Measurements from ENCODE around the gene ECHDC3.

The ECHDC3 gene

GRCh38 chr10:11750420-11750819 lies 8.2 kb downstream of the ECHDC3 start:
- WGBS, 2 experiments (ENCODE audit: insufficient coverage in 2 of 2): no CpG with 5 or more reads among the region's 2 CpGs
- Histone ChIP-seq H3K4me1 (ENCODE audit: control insufficient read depth, insufficient read depth, low read length, poor library complexity, severe bottlenecking) (no peaks in the 10 kb centered on the region), H3K27ac (ENCODE audit: low read depth, low read length, severe bottlenecking) (no peak overlapping the region), H3K36me3 (ENCODE audit: control insufficient read depth, insufficient read depth, low read length) (no peaks in the 10 kb centered on the region), H3K9me3 (ENCODE audit: control insufficient read depth, low read length) (no peaks in the 10 kb centered on the region), H3K4me3 (ENCODE audit: extremely low read depth, insufficient read depth, low read length, poor library complexity, severe bottlenecking) (no peak overlapping the region)

GRCh38 chr10:11754173-11754572 lies 12.0 kb downstream of the ECHDC3 start:
- H3K27ac ChIP-seq (ENCODE audit: low read depth, low read length, severe bottlenecking): no peak overlapping the region
- H3K9me3 ChIP-seq (ENCODE audit: control insufficient read depth, low read length): no peaks in the 10 kb centered on the region
- H3K36me3 ChIP-seq (ENCODE audit: control insufficient read depth, insufficient read depth, low read length): no peaks in the 10 kb centered on the region
- WGBS, 2 experiments (ENCODE audit: insufficient coverage in 2 of 2): no CpG with 5 or more reads among the region's 1 CpG
- H3K4me3 ChIP-seq (ENCODE audit: extremely low read depth, insufficient read depth, low read length, poor library complexity, severe bottlenecking): no peak overlapping the region
- H3K4me1 ChIP-seq (ENCODE audit: control insufficient read depth, insufficient read depth, low read length, poor library complexity, severe bottlenecking): peaks cover 4% of the 10 kb centered on the region

- Histone ChIP-seq H3K4me1 (ENCODE audit: control insufficient read depth, insufficient read depth, low read length, poor library complexity, severe bottlenecking) (peaks cover 4% of the 10 kb centered on the region), H3K36me3 (ENCODE audit: control insufficient read depth, insufficient read depth, low read length) (no peaks in the 10 kb centered on the region), H3K9me3 (ENCODE audit: control insufficient read depth, low read length) (no peaks in the 10 kb centered on the region), H3K27ac (ENCODE audit: low read depth, low read length, severe bottlenecking) (no peak overlapping the region), H3K4me3 (ENCODE audit: extremely low read depth, insufficient read depth, low read length, poor library complexity, severe bottlenecking) (no peak overlapping the region)
- 94 to 100% methylated on average over 2 to 3 of the region's 4 CpGs for WGBS, 2 experiments (ENCODE audit: insufficient coverage in 2 of 2)
Observed at GRCh38 chr10:11754620-11755019, 12.4 kb downstream of the ECHDC3 start.

GRCh38 chr10:11755512-11756263 lies 13.5 kb downstream of the ECHDC3 start:
- no peak overlapping the region for H3K4me3 ChIP-seq (ENCODE audit: extremely low read depth, insufficient read depth, low read length, poor library complexity, severe bottlenecking)
- no peaks in the 10 kb centered on the region for H3K9me3 ChIP-seq (ENCODE audit: control insufficient read depth, low read length)
- peaks cover 8% of the 10 kb centered on the region for H3K4me1 ChIP-seq (ENCODE audit: control insufficient read depth, insufficient read depth, low read length, poor library complexity, severe bottlenecking)
- no peaks in the 10 kb centered on the region for H3K36me3 ChIP-seq (ENCODE audit: control insufficient read depth, insufficient read depth, low read length)
- H3K27ac ChIP-seq (ENCODE audit: low read depth, low read length, severe bottlenecking): no peak overlapping the region
- WGBS, 2 experiments (ENCODE audit: insufficient coverage in 2 of 2): 88 to 92% methylated on average over 9 to 16 of the region's 21 CpGs

- 76 to 82% methylated on average over 6 to 7 of the region's 11 CpGs for WGBS, 2 experiments (ENCODE audit: insufficient coverage in 2 of 2)
- Histone ChIP-seq H3K27ac (ENCODE audit: low read depth, low read length, severe bottlenecking) (no peak overlapping the region), H3K9me3 (ENCODE audit: control insufficient read depth, low read length) (no peaks in the 10 kb centered on the region), H3K4me3 (ENCODE audit: extremely low read depth, insufficient read depth, low read length, poor library complexity, severe bottlenecking) (no peak overlapping the region), H3K4me1 (ENCODE audit: control insufficient read depth, insufficient read depth, low read length, poor library complexity, severe bottlenecking) (peaks cover 8% of the 10 kb centered on the region), H3K36me3 (ENCODE audit: control insufficient read depth, insufficient read depth, low read length) (no peaks in the 10 kb centered on the region)
Observed at GRCh38 chr10:11756766-11757315, 14.7 kb downstream of the ECHDC3 start.

- H3K4me3 ChIP-seq (ENCODE audit: extremely low read depth, insufficient read depth, low read length, poor library complexity, severe bottlenecking): no peak overlapping the region
- H3K9me3 ChIP-seq (ENCODE audit: control insufficient read depth, low read length): no peaks in the 10 kb centered on the region
- 90 to 96% methylated on average over 3 of the region's 3 CpGs for WGBS, 2 experiments (ENCODE audit: insufficient coverage in 2 of 2)
- H3K36me3 ChIP-seq (ENCODE audit: control insufficient read depth, insufficient read depth, low read length): no peaks in the 10 kb centered on the region
- H3K27ac ChIP-seq (ENCODE audit: low read depth, low read length, severe bottlenecking): peak overlapping the region; percentile 70
- peaks cover 8% of the 10 kb centered on the region for H3K4me1 ChIP-seq (ENCODE audit: control insufficient read depth, insufficient read depth, low read length, poor library complexity, severe bottlenecking)
Observed at GRCh38 chr10:11757454-11757820, 15.3 kb downstream of the ECHDC3 start.

- WGBS, 2 experiments (ENCODE audit: insufficient coverage in 2 of 2): 48 to 49% methylated on average over 9 to 10 of the region's 11 CpGs
- Histone ChIP-seq H3K4me3 (ENCODE audit: extremely low read depth, insufficient read depth, low read length, poor library complexity, severe bottlenecking) (no peak overlapping the region), H3K27ac (ENCODE audit: low read depth, low read length, severe bottlenecking) (peak overlapping the region; percentile 70), H3K36me3 (ENCODE audit: control insufficient read depth, insufficient read depth, low read length) (no peaks in the 10 kb centered on the region), H3K9me3 (ENCODE audit: control insufficient read depth, low read length) (no peaks in the 10 kb centered on the region), H3K4me1 (ENCODE audit: control insufficient read depth, insufficient read depth, low read length, poor library complexity, severe bottlenecking) (peaks cover 8% of the 10 kb centered on the region)
Observed at GRCh38 chr10:11757821-11758463, 15.8 kb downstream of the ECHDC3 start.

GRCh38 chr10:11758527-11759236 lies 16.5 kb downstream of the ECHDC3 start:
- H3K9me3 ChIP-seq (ENCODE audit: control insufficient read depth, low read length): no peaks in the 10 kb centered on the region
- WGBS, 2 experiments (ENCODE audit: insufficient coverage in 2 of 2): 91 to 95% methylated on average over 9 to 10 of the region's 13 CpGs
- no peak overlapping the region for H3K4me3 ChIP-seq (ENCODE audit: extremely low read depth, insufficient read depth, low read length, poor library complexity, severe bottlenecking)
- peaks cover 8% of the 10 kb centered on the region for H3K4me1 ChIP-seq (ENCODE audit: control insufficient read depth, insufficient read depth, low read length, poor library complexity, severe bottlenecking)
- peak overlapping the region; percentile 23 for H3K27ac ChIP-seq (ENCODE audit: low read depth, low read length, severe bottlenecking)
- H3K36me3 ChIP-seq (ENCODE audit: control insufficient read depth, insufficient read depth, low read length): no peaks in the 10 kb centered on the region

- Histone ChIP-seq H3K4me3 (ENCODE audit: extremely low read depth, insufficient read depth, low read length, poor library complexity, severe bottlenecking) (no peak overlapping the region), H3K36me3 (ENCODE audit: control insufficient read depth, insufficient read depth, low read length) (no peaks in the 10 kb centered on the region), H3K4me1 (ENCODE audit: control insufficient read depth, insufficient read depth, low read length, poor library complexity, severe bottlenecking) (peaks cover 8% of the 10 kb centered on the region), H3K9me3 (ENCODE audit: control insufficient read depth, low read length) (no peaks in the 10 kb centered on the region), H3K27ac (ENCODE audit: low read depth, low read length, severe bottlenecking) (no peak overlapping the region)
- 92 to 94% methylated on average over 3 to 6 of the region's 8 CpGs for WGBS, 2 experiments (ENCODE audit: insufficient coverage in 2 of 2)
Observed at GRCh38 chr10:11759347-11759746, 17.2 kb downstream of the ECHDC3 start.

GRCh38 chr10:11760151-11760550 lies 18.0 kb downstream of the ECHDC3 start:
- Histone ChIP-seq H3K4me1 (ENCODE audit: control insufficient read depth, insufficient read depth, low read length, poor library complexity, severe bottlenecking) (peaks cover 8% of the 10 kb centered on the region), H3K27ac (ENCODE audit: low read depth, low read length, severe bottlenecking) (no peak overlapping the region), H3K36me3 (ENCODE audit: control insufficient read depth, insufficient read depth, low read length) (no peaks in the 10 kb centered on the region), H3K4me3 (ENCODE audit: extremely low read depth, insufficient read depth, low read length, poor library complexity, severe bottlenecking) (no peak overlapping the region), H3K9me3 (ENCODE audit: control insufficient read depth, low read length) (no peaks in the 10 kb centered on the region)
- 88 to 89% methylated on average over 7 to 8 of the region's 8 CpGs for WGBS, 2 experiments (ENCODE audit: insufficient coverage in 2 of 2)

All from mesodermal cell (in vitro differentiated cells).